ENCODE measurements around the gene PPP2R2D.

Gene PPP2R2D

DNA sequence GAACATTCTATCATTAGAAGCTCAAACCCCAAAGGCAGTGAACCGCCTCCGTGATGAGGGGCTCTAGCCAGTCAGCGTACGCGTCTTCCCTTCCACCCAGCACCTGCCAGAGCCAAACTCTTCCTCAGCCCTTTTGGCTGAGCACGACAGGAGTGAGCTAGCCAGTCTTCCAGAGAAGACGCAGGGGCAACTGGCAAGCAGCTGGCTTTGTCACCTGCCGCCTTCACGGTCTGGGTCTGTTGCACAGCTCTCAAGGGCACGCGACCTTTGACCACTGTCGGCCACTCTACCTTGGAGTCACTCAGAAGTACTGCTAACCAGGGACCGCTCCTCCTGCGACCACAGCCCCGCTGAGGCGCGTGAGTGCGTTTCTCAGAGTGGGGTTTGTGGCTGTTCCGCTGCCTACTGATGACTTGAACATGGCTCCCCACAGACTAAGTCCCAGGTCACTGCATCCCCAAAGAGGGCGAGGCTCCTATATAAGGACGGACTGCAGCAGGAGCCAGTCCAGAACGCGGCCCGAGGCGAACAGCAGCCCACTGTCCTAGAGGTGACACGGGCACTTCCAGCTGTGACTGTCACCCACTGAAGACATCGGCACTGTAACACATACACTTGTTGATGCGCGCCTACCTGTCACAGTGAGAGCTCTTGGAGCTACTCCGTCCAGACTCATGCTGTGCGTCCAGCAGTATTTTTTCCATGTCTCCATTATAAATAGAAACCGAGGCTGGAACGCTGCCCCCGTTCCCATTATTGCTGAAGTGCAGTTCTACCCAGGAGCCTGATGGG, 72.5 kb downstream of the PPP2R2D start:
- no peak for TF ChIP-seq CTCF (conservative IDR thresholded peaks at IDR 0.05)
- TF ChIP-seq ZFX (IDR thresholded peaks at IDR 0.05): no peak
- H3K27ac ChIP-seq: no peak overlapping the region

DNA sequence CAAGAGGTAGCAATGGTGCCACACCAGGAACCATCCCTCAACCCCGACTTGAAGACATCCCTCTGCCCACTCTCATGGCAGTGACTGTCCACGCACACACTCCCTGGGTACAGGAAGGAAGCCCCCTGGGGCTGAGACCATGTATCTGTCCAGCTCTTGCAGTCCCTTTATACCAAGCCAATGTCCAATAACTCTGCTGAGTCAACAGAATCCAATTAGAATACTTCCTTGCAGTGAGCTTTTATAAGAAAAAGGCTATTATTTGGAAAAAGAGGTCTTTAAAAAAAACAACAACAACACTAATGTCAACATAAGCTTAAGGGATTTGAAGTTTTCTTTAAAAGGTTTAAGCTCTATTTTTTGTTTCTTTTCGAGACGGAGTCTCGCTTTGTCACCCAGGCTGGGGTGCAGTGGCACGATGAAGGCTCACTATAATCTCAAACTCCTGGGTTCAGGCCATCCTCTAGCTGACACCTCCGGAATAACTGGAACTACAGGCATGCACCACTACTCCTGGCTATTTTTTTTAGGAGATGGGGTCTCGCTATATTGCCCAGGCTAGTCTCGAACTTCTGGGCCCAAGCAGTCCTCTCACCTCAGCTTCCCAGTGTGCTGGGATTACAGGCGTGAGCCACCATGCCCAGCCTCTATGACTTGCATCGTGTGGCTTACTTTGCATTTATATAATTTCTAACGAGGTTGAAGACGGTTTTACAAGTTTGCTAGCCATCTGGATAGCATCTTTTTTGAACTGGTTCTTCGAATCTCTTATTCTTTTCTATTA, 73.4 kb downstream of the PPP2R2D start:
- H3K27ac ChIP-seq: no peak overlapping the region
- TF ChIP-seq ZFX (IDR thresholded peaks at IDR 0.05) (no peak), CTCF (conservative IDR thresholded peaks at IDR 0.05) (no peak)

DNA sequence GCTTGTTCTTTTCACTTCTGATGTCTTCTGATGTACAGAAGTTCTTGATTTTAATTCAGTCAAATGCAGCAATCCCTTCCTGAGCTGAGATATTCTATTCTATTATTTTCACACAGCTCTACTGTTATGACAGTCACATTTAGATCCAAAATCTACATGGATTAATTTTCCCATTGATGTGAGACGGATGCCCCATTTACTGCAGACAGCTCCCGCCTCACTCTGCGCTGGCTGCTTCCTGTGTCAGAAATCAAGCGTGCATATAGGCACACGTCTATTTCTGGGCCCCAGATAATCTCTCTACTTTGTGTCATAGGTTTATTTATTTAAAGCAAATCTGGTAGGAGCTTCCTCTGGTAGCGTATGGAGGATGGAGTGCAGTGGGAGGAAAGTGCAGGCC, 74.2 kb downstream of the PPP2R2D start:
- H3K27ac ChIP-seq: no peak overlapping the region
- TF ChIP-seq ZFX (IDR thresholded peaks at IDR 0.05): no peak
- TF ChIP-seq CTCF (conservative IDR thresholded peaks at IDR 0.05): no peak

- TF ChIP-seq ZFX (IDR thresholded peaks at IDR 0.05): no peak
- TF ChIP-seq CTCF (conservative IDR thresholded peaks at IDR 0.05): no peak
- H3K27ac ChIP-seq: no peak overlapping the region
Observed at GRCh38 chr10:131975796-131976195, 75.0 kb downstream of the PPP2R2D start.

- no peak overlapping the region for H3K27ac ChIP-seq
- no peak for TF ChIP-seq ZFX (IDR thresholded peaks at IDR 0.05)
- TF ChIP-seq CTCF (conservative IDR thresholded peaks at IDR 0.05): no peak
Observed at GRCh38 chr10:131977323-131978096, 76.7 kb downstream of the PPP2R2D start.

- no peak overlapping the region for H3K27ac ChIP-seq
- TF ChIP-seq CTCF (conservative IDR thresholded peaks at IDR 0.05) (no peak), ZFX (IDR thresholded peaks at IDR 0.05) (no peak)
Observed at GRCh38 chr10:131978366-131978765, 77.6 kb downstream of the PPP2R2D start.

Measured in C4-2B (cell line).